Activated T-helper 2 cell treated with anti-CD3 and anti-CD28 coated beads, Interferon-gamma antibody, Interleukin-2, Interleukin-4, amounts not matched to agents 10 μg/mL and 5 μg/mL and 100 μg/mL, durations not matched to agents 14 hours and 24 hours and 36 hours (primary cell): ENCODE results near the gene ASB9. TPM values are rescaled to one million over a fixed set of nuclear protein-coding genes. Genes with fewer than 3 reads are reported as not detected.
"Not testable (repeated sequence)": the region's sequence is repeated elsewhere in the genome, so short reads cannot be mapped to it uniquely, and the experiment has no call there.

ENCODE experiments used
- DNase-seq: peaks from one replicate; pipeline ENCODE4 v3.0.0; 2021; ENCODE audit warnings: low spot score
- H3K27ac Mint-ChIP-seq: one replicate; pipeline ENCODE4 v1.8.0; 2021; ENCODE audit warnings: mixed read lengths
- H3K27me3 Mint-ChIP-seq: one replicate; pipeline ENCODE4 v1.8.0; 2021; ENCODE audit warnings: low read depth, mixed read lengths
- H3K36me3 Mint-ChIP-seq: one replicate; pipeline ENCODE4 v1.8.0; 2021; ENCODE audit warnings: low read depth, mixed read lengths
- H3K4me1 Mint-ChIP-seq: one replicate; pipeline ENCODE4 v1.8.0; 2021; ENCODE audit warnings: low read depth, mixed read lengths
- H3K4me3 Mint-ChIP-seq: one replicate; pipeline ENCODE4 v1.8.0; 2021; ENCODE audit warnings: low read depth, mild to moderate bottlenecking, moderate library complexity, mixed read lengths
- H3K9me3 Mint-ChIP-seq: one replicate; pipeline ENCODE4 v1.8.0; 2021; ENCODE audit warnings: mixed read lengths
- intact Hi-C: fragments of 100-400 bp; cut with micrococcal nuclease; formaldehyde crosslinking; loops from one replicate; pipeline ENCODE4 v1.15.1; 2023
- total RNA-seq: library from RNA; stranded (reverse); gene quantifications from 2 replicates; pipeline ENCODE4 v1.2.3, GENCODE V29; 2022

The ASB9 gene
- total RNA-seq, 1 donor from 2014 or later, result 0.78 TPM

GRCh38 chrX:15203694-15204093 is 66.2 kb downstream of the ASB9 start:
- peaks cover 12% of the 10 kb centered on the region for H3K27me3 Mint-ChIP-seq
- H3K4me1 Mint-ChIP-seq, result peaks cover 30% of the 10 kb centered on the region
- H3K4me3 Mint-ChIP-seq, result no peak overlapping the region
- peaks cover 6% of the 10 kb centered on the region for H3K36me3 Mint-ChIP-seq
- H3K9me3 Mint-ChIP-seq, result peaks cover 4% of the 10 kb centered on the region
- DNase-seq, result no peak
- intact Hi-C loops, result loop anchor here (1.0 to 5.0 kb wide), 8 partner anchors 43 to 1631 kb away; partner anchors contain the start of genes FANCB, GEMIN8 and MOSPD2
- H3K27ac Mint-ChIP-seq, result peak overlapping the region; percentile 17

GRCh38 chrX:15202454-15203177 is 67.3 kb downstream of the ASB9 start:
- H3K27me3 Mint-ChIP-seq, result peaks cover 9% of the 10 kb centered on the region
- peaks cover 6% of the 10 kb centered on the region for H3K36me3 Mint-ChIP-seq
- no peak overlapping the region for H3K4me3 Mint-ChIP-seq
- no peak for DNase-seq
- H3K27ac Mint-ChIP-seq, result no peak overlapping the region
- peaks cover 30% of the 10 kb centered on the region for H3K4me1 Mint-ChIP-seq
- intact Hi-C loops, result loop anchor here (2.0 to 5.0 kb wide), 5 partner anchors 44 to 1630 kb away; partner anchors contain the start of gene GEMIN8
- peaks cover 4% of the 10 kb centered on the region for H3K9me3 Mint-ChIP-seq

- Mint-ChIP-seq H3K4me3 (no peak overlapping the region), H3K27ac (no peak overlapping the region), H3K27me3 (peaks cover 11% of the 10 kb centered on the region), H3K9me3 (peaks cover 4% of the 10 kb centered on the region), H3K4me1 (peaks cover 28% of the 10 kb centered on the region), H3K36me3 (peaks cover 6% of the 10 kb centered on the region)
- no peak for DNase-seq
- intact Hi-C loops, result loop anchor here (5.0 kb wide), 3 partner anchors 404 to 1629 kb away; partner anchors contain the start of gene GEMIN8
These were observed 69.0 kb downstream of the ASB9 start for GRCh38 chrX:15200871-15201270.

GRCh38 chrX:15198608-15199202 is 71.2 kb downstream of the ASB9 start:
- H3K4me3 Mint-ChIP-seq, H3K9me3 Mint-ChIP-seq, H3K36me3 Mint-ChIP-seq, intact Hi-C loops, DNase-seq, H3K27ac Mint-ChIP-seq: not testable (repeated sequence)
- Mint-ChIP-seq H3K27me3 (peaks cover 14% of the 10 kb centered on the region), H3K4me1 (peaks cover 16% of the 10 kb centered on the region)

- Mint-ChIP-seq H3K4me3 (no peak overlapping the region), H3K36me3 (no peaks in the 10 kb centered on the region), H3K27me3 (peaks cover 14% of the 10 kb centered on the region), H3K4me1 (no peaks in the 10 kb centered on the region), H3K27ac (no peak overlapping the region), H3K9me3 (no peaks in the 10 kb centered on the region)
- intact Hi-C loops, result no loop called here
- DNase-seq, result no peak
These were observed 75.7 kb downstream of the ASB9 start for GRCh38 chrX:15194146-15194545.

Other genes with a start within 250 kb of the ASB9 start
- gene ASB11, start 45.6 kb upstream of the ASB9 start, total RNA-seq, result not detected in 2 replicates
- 40.6 and 43.3 TPM in 2 replicates for gene PIGA, start 65.4 kb upstream of the ASB9 start, total RNA-seq
- gene VEGFD, start 114.3 kb upstream of the ASB9 start, total RNA-seq, result not detected in 2 replicates
- 5.1 and 5.9 TPM in 2 replicates for gene PIR, start 223.2 kb upstream of the ASB9 start, total RNA-seq
- not detected in 2 replicates for gene BMX, start 230.7 kb upstream of the ASB9 start, total RNA-seq